Fibroblast of skin of left quadriceps (primary cell): ENCODE data around the gene ACTG2.
A peak's percentile ranks its signal among the peaks of the same experiment; 100 is the strongest.

Experiments
- DNase-seq, 2 experiments: peaks; one replicate each; pipeline ENCODE4 v3.0.0-alpha.2; 2013; ENCODE audit warnings: low read depth in 2 of 2

ACTG2 gene

GRCh38 chr2:73914667-73915066 lies 21.9 kb downstream of the ACTG2 start:
- DNase-seq: no peak

GRCh38 chr2:73915437-73915993 lies 22.7 kb downstream of the ACTG2 start:
- DNase-seq: no peak

GRCh38 chr2:73916666-73917065 lies 23.9 kb downstream of the ACTG2 start:
- no peak for DNase-seq

GRCh38 chr2:73917296-73917695 lies 24.5 kb downstream of the ACTG2 start:
- DNase-seq: no peak

GRCh38 chr2:73917696-73918207 lies 24.9 kb downstream of the ACTG2 start:
- DNase-seq: no peak

GRCh38 chr2:73918856-73919255 lies 26.0 kb downstream of the ACTG2 start:
- no peak for DNase-seq

GRCh38 chr2:73919596-73920228 lies 26.9 kb downstream of the ACTG2 start:
- no peak for DNase-seq

- DNase-seq: no peak
Measured at GRCh38 chr2:73920577-73921545, 28.1 kb downstream of the ACTG2 start.

GRCh38 chr2:73921581-73921980 lies 28.8 kb downstream of the ACTG2 start:
- DNase-seq: no peak

GRCh38 chr2:73922681-73923080 lies 29.9 kb downstream of the ACTG2 start:
- no peak for DNase-seq

GRCh38 chr2:73925033-73925704 lies 32.4 kb downstream of the ACTG2 start:
- no peak for DNase-seq

GRCh38 chr2:73925853-73926492 lies 33.2 kb downstream of the ACTG2 start:
- no peak for DNase-seq

- peak; percentile 98 to 99 for DNase-seq
Measured at GRCh38 chr2:73926493-73927327, 33.9 kb downstream of the ACTG2 start, which contains the start of gene DGUOK. TSS of gene DGUOK (plus strand) at chr2:73926880. CDS start at chr2:73926911, 31 bp downstream.

- DNase-seq: no peak
Measured at GRCh38 chr2:73927344-73927743, 34.5 kb downstream of the ACTG2 start.

- DNase-seq: no peak
Measured at GRCh38 chr2:73928963-73929347, 36.1 kb downstream of the ACTG2 start.

GRCh38 chr2:73930386-73930785 lies 37.6 kb downstream of the ACTG2 start:
- no peak for DNase-seq

GRCh38 chr2:73931531-73932500 lies 39.0 kb downstream of the ACTG2 start:
- DNase-seq: no peak

- no peak for DNase-seq
Measured at GRCh38 chr2:73933194-73933593, 40.4 kb downstream of the ACTG2 start.

GRCh38 chr2:73935641-73936040 lies 42.8 kb downstream of the ACTG2 start:
- no peak for DNase-seq
